ENCODE measurements around the gene MED15. TPM values are rescaled to one million over a fixed set of nuclear protein-coding genes. Genes with fewer than 3 reads are reported as not detected.

Gene MED15, protein sequence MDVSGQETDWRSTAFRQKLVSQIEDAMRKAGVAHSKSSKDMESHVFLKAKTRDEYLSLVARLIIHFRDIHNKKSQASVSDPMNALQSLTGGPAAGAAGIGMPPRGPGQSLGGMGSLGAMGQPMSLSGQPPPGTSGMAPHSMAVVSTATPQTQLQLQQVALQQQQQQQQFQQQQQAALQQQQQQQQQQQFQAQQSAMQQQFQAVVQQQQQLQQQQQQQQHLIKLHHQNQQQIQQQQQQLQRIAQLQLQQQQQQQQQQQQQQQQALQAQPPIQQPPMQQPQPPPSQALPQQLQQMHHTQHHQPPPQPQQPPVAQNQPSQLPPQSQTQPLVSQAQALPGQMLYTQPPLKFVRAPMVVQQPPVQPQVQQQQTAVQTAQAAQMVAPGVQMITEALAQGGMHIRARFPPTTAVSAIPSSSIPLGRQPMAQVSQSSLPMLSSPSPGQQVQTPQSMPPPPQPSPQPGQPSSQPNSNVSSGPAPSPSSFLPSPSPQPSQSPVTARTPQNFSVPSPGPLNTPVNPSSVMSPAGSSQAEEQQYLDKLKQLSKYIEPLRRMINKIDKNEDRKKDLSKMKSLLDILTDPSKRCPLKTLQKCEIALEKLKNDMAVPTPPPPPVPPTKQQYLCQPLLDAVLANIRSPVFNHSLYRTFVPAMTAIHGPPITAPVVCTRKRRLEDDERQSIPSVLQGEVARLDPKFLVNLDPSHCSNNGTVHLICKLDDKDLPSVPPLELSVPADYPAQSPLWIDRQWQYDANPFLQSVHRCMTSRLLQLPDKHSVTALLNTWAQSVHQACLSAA
- total RNA-seq = 10 to 100 TPM; 35.1 to 88.9 (median 49.9) TPM

DNA sequence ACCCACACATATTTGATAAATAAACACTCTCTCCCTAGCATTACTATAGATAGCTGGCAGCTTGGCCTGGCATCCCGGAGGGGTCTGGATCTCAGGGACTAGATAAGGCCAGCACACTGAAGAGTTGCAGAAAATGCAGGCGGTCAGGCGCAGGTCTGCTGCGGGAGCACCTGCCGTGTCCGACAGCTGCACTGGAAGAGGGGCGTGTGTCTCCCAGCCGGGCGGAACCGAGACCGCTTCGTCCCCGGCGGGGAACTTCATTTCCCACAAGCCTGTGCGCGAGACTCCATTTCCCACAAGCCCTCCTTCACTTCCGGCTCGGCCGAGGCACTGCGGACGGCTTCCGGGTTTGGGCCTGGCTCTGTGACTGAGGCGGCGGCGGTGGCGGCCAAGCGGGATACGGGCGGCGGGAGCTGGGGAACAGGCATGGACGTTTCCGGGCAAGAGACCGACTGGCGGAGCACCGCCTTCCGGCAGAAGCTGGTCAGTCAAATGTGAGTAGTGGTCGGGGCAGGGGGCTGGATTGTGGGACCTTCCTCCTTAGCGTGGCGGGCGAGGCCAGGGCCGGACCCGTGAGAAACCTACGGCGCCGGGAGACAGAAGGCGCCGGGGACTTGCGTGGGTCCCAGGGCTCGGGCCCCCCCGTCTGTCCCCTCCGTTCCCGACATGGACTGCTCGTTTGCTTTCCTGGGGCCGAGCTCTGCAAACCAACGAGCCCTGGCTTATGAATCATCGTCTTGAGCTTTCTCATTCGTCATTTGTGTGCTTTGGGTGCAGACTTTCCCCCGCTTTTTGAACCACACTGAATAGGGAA lies at the start of gene MED15:
MED15 (plus strand) TSS at position 358 of the 814 bp plus-strand sequence; CDS start at position 427, 69 bp downstream.
- no peak for TF ChIP-seq CTCF (IDR thresholded peaks at IDR 0.05; ENCODE audit: low read depth)

DNA sequence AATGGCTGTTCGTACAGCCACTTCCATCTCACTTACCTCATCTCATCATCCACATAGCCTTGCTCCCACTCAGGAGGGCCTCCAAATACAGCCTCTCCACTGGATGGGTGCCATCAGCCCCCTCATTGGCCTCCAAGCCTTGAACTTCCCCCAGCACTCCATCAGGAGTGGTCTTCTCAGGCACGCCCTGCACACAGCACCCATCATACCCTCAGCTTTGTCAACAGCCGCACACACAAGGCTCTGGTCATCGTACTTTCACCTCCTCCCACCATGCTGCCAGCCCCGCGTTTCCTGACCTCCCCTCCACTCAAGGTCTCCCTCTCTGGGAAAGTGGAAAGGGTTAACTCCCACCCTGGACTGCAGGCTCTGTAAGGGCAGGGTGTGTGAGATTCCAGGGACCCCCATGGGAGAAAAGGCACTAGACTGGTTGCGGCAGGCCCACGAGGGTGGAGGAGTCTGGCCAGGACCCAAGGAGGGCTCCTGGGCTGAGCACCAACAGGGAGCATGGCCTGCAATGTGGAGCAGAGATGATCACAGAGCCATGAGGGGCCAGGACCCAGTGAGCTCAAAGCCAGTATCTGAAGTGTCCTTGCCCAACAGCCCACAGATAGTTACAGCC lies 48.8 kb upstream of the MED15 start:
- no peak for TF ChIP-seq CTCF (IDR thresholded peaks at IDR 0.05; ENCODE audit: low read depth)

GRCh38 chr22:20459152-20459542 lies 48.3 kb upstream of the MED15 start:
- TF ChIP-seq CTCF (IDR thresholded peaks at IDR 0.05; ENCODE audit: low read depth) = no peak

GRCh38 chr22:20459862-20460261 lies 47.5 kb upstream of the MED15 start:
- TF ChIP-seq CTCF (IDR thresholded peaks at IDR 0.05; ENCODE audit: low read depth) = no peak

DNA sequence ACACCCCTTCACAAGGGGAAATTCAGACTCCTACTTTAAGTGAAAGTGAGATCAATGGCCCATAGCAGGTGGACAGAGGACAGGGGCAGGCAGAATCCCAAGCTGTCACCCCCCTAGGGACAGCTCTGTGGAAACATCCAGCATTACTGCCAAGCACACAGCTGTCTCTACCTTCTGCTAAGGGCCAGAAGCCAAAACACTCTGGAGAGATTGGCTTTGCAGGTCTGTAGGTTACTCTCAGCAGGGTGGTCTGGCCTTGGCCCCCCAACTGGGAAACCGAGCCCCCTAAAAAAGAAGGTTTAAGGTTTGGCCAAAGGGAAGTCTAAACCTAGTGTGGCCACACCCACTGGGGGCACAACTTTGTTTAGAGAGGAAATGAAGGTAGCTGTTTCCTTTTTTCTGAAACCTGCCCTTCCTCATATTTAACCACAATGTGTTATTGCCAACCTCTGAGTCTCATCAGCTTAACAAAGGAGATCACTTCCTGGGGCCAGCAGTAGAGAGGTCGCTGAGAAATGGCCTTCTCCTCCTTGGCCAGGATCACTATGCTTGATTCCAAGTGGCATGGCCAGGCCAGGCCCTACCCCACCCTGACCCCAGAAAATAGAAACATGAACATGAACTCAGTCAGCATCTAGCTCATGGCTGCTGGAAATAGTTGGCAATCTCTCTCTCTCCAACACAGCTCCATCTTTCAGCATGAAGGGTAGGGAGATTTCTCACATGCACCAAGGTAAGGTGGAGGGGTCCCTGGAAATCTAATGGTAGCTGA lies 43.9 kb upstream of the MED15 start:
- no peak for TF ChIP-seq CTCF (IDR thresholded peaks at IDR 0.05; ENCODE audit: low read depth)

GRCh38 chr22:20464096-20464614 lies 43.3 kb upstream of the MED15 start:
- TF ChIP-seq CTCF (IDR thresholded peaks at IDR 0.05; ENCODE audit: low read depth) = no peak
